ENCODE data around the gene LTA. TPM values are rescaled to one million over a fixed set of nuclear protein-coding genes. Genes with fewer than 3 reads are reported as not detected.

LTA gene
- total and polyA plus RNA-seq, 4 donors, result 0.05 TPM; not detected in 3

DNA sequence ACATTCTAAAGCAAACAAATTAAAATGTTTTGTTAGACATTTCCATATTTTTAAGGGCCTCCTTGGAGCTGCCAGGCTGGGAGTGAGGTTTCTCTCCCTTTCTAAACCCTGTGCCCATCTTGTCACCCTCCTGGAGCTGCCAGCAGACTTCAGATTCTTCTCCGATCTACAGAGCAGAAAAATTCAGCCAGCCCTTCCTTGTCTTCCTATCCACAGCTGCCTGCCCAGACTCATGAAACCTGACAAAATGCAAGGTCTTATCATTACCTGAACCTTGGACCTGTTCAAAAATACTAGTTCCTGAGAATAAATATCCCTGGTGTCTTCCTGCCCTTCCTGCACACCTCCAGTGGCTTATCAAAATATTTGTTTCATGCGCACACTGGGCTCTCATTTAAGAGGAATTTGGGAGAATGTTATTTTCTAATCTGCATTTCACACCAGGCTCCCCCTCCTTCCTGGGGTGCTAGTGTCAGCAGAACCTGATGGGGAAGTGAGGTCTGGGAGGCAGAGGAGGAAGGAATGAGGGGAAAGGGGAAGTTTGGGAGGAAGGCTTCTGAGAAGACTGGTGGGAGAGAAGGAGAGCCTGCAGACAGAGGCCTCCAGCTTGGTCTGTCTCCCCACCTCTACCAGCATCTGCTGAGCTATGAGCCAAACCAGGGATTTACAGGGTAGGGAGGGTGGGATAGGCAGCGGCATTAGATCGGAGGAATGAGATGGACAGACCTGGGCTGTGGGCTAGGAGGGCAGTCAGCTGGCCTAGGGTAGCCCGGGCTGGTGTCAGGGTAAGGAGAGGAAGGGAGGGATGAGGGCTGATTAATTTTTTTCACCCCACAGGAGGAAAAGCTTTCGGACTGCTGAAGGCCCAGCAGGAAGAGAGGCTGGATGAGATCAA is 42.8 kb downstream of the LTA start, which contains the start of gene AIF1:
Gene AIF1, plus strand, starts transcription at position 551 of the 895 bp plus-strand sequence. Its CDS starts 96 bp downstream, at position 647.
- TF ChIP-seq, protein P1, sequence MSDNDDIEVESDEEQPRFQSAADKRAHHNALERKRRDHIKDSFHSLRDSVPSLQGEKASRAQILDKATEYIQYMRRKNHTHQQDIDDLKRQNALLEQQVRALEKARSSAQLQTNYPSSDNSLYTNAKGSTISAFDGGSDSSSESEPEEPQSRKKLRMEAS (IDR thresholded peaks at IDR 0.05), result peak; percentile 13
- no peak for TF ChIP-seq EGR1 (IDR thresholded peaks at IDR 0.05; ENCODE audit: low read depth in 2 of 2)
- no peak for TF ChIP-seq FOXA2 (IDR thresholded peaks at IDR 0.05)
- TF ChIP-seq JUND (IDR thresholded peaks at IDR 0.05), result no peak
- peak; percentile 72 to 82 for TF ChIP-seq HNF4A (conservative IDR thresholded peaks at IDR 0.05)
- TF ChIP-seq RAD21 (IDR thresholded peaks at IDR 0.05), result peak in 1 of 2 donors; percentile 4
- TF ChIP-seq SP1 (IDR thresholded peaks at IDR 0.05), result peak; percentile 44
- peak in 1 of 2 donors; percentile 26 for TF ChIP-seq GABPA (IDR thresholded peaks at IDR 0.05 in 1 of 2, conservative IDR thresholded peaks at IDR 0.05 in 1 of 2)
- TF ChIP-seq HNF4G (IDR thresholded peaks at IDR 0.05), result no peak
- no peak for DNase-seq (ENCODE audit: low spot score)
- Histone ChIP-seq H3K4me3 (ENCODE audit: low read depth in 1 of 3, low read length in 3 of 3) (peak within 1 kb of the TSS in 1 of 3 donors; percentile 22), H3K27ac (ENCODE audit: low read depth in 1 of 2, low read length in 2 of 2) (peak within 1 kb of the TSS; percentile 2 to 6), H3K4me1 (ENCODE audit: control insufficient read depth in 4 of 4, insufficient read depth in 4 of 4, low read length in 3 of 4) (peaks cover 3 to 16% (median 12%) of the 10 kb centered on the region in 4 donors), H3K27me3 (ENCODE audit: control insufficient read depth in 4 of 4, insufficient read depth in 4 of 4, low read length in 3 of 4) (no peaks in the 10 kb centered on the region), H3K9ac (ENCODE audit: low read depth in 1 of 2, low read length in 2 of 2) (no peak within 1 kb of the TSS), H3K36me3 (ENCODE audit: control insufficient read depth in 4 of 4, insufficient read depth in 3 of 4, low read depth in 1 of 4, low read length in 3 of 4) (no peaks in the 10 kb centered on the region), H3K9me3 (ENCODE audit: control insufficient read depth in 4 of 4, low read length in 3 of 4) (no peaks in the 10 kb centered on the region)
- 62% methylated on average over 6 of the region's 6 CpGs for WGBS

DNA sequence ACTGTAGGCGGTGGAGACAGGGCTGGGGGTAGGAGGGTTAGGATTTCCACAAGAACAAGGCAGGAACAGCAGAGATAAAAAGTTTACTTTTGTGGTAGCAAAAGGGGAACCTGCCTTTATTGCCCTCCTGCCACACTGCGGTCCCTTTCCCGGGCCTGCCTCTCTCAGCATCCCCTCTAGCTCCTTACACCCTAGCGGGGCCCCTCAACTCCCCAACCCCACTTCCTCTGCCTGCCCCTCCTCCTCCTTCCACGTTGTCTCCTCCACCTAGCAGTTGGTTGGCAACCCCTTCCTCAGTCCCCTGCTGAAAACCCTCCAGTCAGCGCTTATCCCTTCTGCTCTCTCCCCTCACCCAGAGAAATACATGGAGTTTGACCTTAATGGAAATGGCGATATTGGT is 43.7 kb downstream of the LTA start:
- TF ChIP-seq HNF4A (conservative IDR thresholded peaks at IDR 0.05) (no peak), SP1 (IDR thresholded peaks at IDR 0.05) (no peak), NR2F2 (IDR thresholded peaks at IDR 0.05) (no peak)
- Histone ChIP-seq H3K9me3 (ENCODE audit: control insufficient read depth in 4 of 4, low read length in 3 of 4) (no peaks in the 10 kb centered on the region), H3K4me3 (ENCODE audit: low read depth in 1 of 3, low read length in 3 of 3) (peak overlapping the region in 1 of 3 donors; percentile 11), H3K4me1 (ENCODE audit: control insufficient read depth in 4 of 4, insufficient read depth in 4 of 4, low read length in 3 of 4) (peaks cover 3 to 16% (median 12%) of the 10 kb centered on the region in 4 donors), H3K9ac (ENCODE audit: low read depth in 1 of 2, low read length in 2 of 2) (no peak overlapping the region), H3K27me3 (ENCODE audit: control insufficient read depth in 4 of 4, insufficient read depth in 4 of 4, low read length in 3 of 4) (no peaks in the 10 kb centered on the region), H3K36me3 (ENCODE audit: control insufficient read depth in 4 of 4, insufficient read depth in 3 of 4, low read depth in 1 of 4, low read length in 3 of 4) (no peaks in the 10 kb centered on the region), H3K27ac (ENCODE audit: low read depth in 1 of 2, low read length in 2 of 2) (peak overlapping the region; percentile 2 to 6)
- 81% methylated on average over 7 of the region's 7 CpGs for WGBS
- DNase-seq (ENCODE audit: low spot score), result no peak

DNA sequence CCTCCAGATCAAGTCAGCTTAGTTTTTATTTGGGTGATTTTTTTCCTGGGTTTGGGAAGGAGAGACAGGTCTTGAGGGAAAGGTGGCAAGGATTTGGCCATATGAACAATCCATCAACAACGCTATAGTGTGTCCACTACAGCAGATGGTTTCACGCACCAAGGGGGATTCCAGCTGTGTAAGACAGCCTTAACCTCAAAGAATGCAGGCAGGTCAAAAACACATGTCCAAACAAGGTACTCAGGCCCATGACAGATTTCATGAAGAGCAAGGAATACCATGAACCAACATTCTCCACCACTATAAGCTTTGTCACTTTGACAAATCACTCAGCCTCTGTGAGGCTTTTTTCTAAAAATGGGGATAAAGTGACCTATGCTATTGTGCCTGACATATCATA is 44.9 kb downstream of the LTA start:
- H3K9me3 ChIP-seq (ENCODE audit: control insufficient read depth in 4 of 4, low read length in 3 of 4), result no peaks in the 10 kb centered on the region
- TF ChIP-seq FOXA1 (IDR thresholded peaks at IDR 0.05) (no peak), GABPA (IDR thresholded peaks at IDR 0.05 in 1 of 2, conservative IDR thresholded peaks at IDR 0.05 in 1 of 2) (no peak), FOXA2 (IDR thresholded peaks at IDR 0.05) (no peak), YY1 (IDR thresholded peaks at IDR 0.05) (no peak), EGR1 (IDR thresholded peaks at IDR 0.05; ENCODE audit: low read depth in 2 of 2) (no peak), NR2F2 (IDR thresholded peaks at IDR 0.05) (no peak), RXRA (IDR thresholded peaks at IDR 0.05) (no peak), TAF1 (conservative IDR thresholded peaks at IDR 0.05) (no peak), SP1 (IDR thresholded peaks at IDR 0.05) (no peak)
- peaks cover 4 to 26% (median 17%) of the 10 kb centered on the region in 4 donors for H3K4me1 ChIP-seq (ENCODE audit: control insufficient read depth in 4 of 4, insufficient read depth in 4 of 4, low read length in 3 of 4)
- no peak overlapping the region for H3K9ac ChIP-seq (ENCODE audit: low read depth in 1 of 2, low read length in 2 of 2)
- H3K27me3 ChIP-seq (ENCODE audit: control insufficient read depth in 4 of 4, insufficient read depth in 4 of 4, low read length in 3 of 4), result no peaks in the 10 kb centered on the region
- H3K36me3 ChIP-seq (ENCODE audit: control insufficient read depth in 4 of 4, insufficient read depth in 3 of 4, low read depth in 1 of 4, low read length in 3 of 4), result no peaks in the 10 kb centered on the region
- no peak overlapping the region for H3K4me3 ChIP-seq (ENCODE audit: low read depth in 1 of 3, low read length in 3 of 3)
- 91% methylated on average over 2 of the region's 2 CpGs for WGBS
- H3K27ac ChIP-seq (ENCODE audit: low read depth in 1 of 2, low read length in 2 of 2), result no peak overlapping the region
- DNase-seq (ENCODE audit: low spot score), result no peak

Data from liver (tissue), 9 donors.